Nephron progenitor cell (in vitro differentiated cells): Measurements from ENCODE around the gene HSF5.

Experiments used
- DNase-seq: peaks from one replicate; pipeline ENCODE4 v3.0.0; 2021
- H3K27ac Mint-ChIP-seq: 2 replicates; pipeline ENCODE4 v1.8.0; 2021; ENCODE audit warnings: mild to moderate bottlenecking, moderate library complexity, mixed read lengths
- H3K27me3 Mint-ChIP-seq: 2 replicates; pipeline ENCODE4 v1.8.0; 2021; ENCODE audit warnings: mild to moderate bottlenecking, low read depth, mixed read lengths; ENCODE audit not compliant: poor library complexity
- H3K36me3 Mint-ChIP-seq: 2 replicates; pipeline ENCODE4 v1.8.0; 2021; ENCODE audit warnings: low read depth, mixed read lengths
- H3K4me1 Mint-ChIP-seq: 2 replicates; pipeline ENCODE4 v1.8.0; 2021; ENCODE audit warnings: mixed read lengths
- H3K4me3 Mint-ChIP-seq: 2 replicates; pipeline ENCODE4 v1.8.0; 2021; ENCODE audit warnings: mild to moderate bottlenecking, moderate library complexity, mixed read lengths
- H3K9me3 Mint-ChIP-seq: 2 replicates; pipeline ENCODE4 v1.8.0; 2021; ENCODE audit warnings: mild to moderate bottlenecking, moderate library complexity, mixed read lengths
- CTCF ChIP-seq: fragments of 200-600 bp; sonication (generic); IDR thresholded peaks from 2 replicates; pipeline ENCODE4 v1.5.0; 2021; ENCODE audit warnings: antibody characterized with exemption

HSF5 gene

GRCh38 chr17:58470356-58470755, 17.9 kb downstream of the HSF5 start:
- no peak overlapping the region for H3K4me3 Mint-ChIP-seq

DNA sequence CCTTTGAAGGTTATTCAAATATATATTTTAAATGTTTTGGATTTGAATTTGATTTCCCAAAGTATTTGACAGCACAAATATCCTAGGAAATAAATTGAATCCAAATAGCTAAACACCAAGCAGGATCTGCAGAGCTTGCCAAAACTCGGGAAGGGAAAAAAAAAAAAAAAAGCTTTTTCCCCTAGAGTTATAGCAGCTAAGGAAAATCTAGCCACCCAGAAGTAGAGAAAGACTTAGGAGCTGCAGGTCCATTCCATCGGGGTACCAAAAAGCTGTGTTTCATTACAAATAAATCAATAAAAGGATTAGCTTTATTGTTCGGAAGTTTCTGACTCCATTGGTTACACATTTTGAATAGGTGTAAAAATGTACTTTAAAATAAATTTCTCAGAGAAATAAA, 19.3 kb downstream of the HSF5 start:
- no peaks in the 10 kb centered on the region for H3K36me3 Mint-ChIP-seq
- no peak for TF ChIP-seq CTCF
- H3K27me3 Mint-ChIP-seq, result peaks cover 40% of the 10 kb centered on the region
- no peak overlapping the region for H3K4me3 Mint-ChIP-seq
- no peak for DNase-seq
- H3K27ac Mint-ChIP-seq, result no peak overlapping the region
- H3K4me1 Mint-ChIP-seq, result no peaks in the 10 kb centered on the region
- H3K9me3 Mint-ChIP-seq, result no peaks in the 10 kb centered on the region

More at GRCh38 chr17:58470356-58470755, 17.9 kb downstream of the HSF5 start:
- Mint-ChIP-seq H3K9me3 (no peaks in the 10 kb centered on the region), H3K36me3 (no peaks in the 10 kb centered on the region), H3K27me3 (peaks cover 28% of the 10 kb centered on the region), H3K4me1 (no peaks in the 10 kb centered on the region), H3K27ac (no peak overlapping the region)
- no peak for DNase-seq
- no peak for TF ChIP-seq CTCF

DNA sequence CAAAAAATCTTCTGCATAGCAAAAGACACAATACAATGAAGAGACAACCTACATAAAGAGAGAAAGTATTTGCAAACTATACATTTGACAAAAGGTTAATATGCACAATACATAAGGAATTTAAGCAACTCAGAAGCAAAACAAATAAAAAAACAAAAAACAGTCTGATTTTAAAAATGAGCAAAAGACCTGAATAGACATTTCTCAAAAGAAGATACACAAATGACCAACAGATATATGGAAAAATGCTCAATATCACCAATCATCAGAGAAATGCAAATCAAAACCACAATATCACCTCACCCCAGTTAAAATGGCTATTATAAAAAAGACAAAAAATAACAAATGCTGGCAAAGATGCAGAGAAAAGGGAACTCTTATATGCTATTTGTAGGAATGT, 32.7 kb downstream of the HSF5 start:
- Mint-ChIP-seq H3K27me3 (peaks cover 14% of the 10 kb centered on the region), H3K4me1 (no peaks in the 10 kb centered on the region), H3K9me3 (no peaks in the 10 kb centered on the region), H3K4me3 (no peak overlapping the region), H3K27ac (no peak overlapping the region), H3K36me3 (no peaks in the 10 kb centered on the region)
- no peak for DNase-seq
- TF ChIP-seq CTCF, result no peak

GRCh38 chr17:58452738-58453137, 35.5 kb downstream of the HSF5 start:
- no peak overlapping the region for H3K4me3 Mint-ChIP-seq
- H3K36me3 Mint-ChIP-seq, result no peaks in the 10 kb centered on the region
- H3K27ac Mint-ChIP-seq, result no peak overlapping the region
- H3K4me1 Mint-ChIP-seq, result no peaks in the 10 kb centered on the region
- peaks cover 13% of the 10 kb centered on the region for H3K9me3 Mint-ChIP-seq
- no peak for DNase-seq
- no peak for TF ChIP-seq CTCF
- H3K27me3 Mint-ChIP-seq, result peaks cover 12% of the 10 kb centered on the region

DNA sequence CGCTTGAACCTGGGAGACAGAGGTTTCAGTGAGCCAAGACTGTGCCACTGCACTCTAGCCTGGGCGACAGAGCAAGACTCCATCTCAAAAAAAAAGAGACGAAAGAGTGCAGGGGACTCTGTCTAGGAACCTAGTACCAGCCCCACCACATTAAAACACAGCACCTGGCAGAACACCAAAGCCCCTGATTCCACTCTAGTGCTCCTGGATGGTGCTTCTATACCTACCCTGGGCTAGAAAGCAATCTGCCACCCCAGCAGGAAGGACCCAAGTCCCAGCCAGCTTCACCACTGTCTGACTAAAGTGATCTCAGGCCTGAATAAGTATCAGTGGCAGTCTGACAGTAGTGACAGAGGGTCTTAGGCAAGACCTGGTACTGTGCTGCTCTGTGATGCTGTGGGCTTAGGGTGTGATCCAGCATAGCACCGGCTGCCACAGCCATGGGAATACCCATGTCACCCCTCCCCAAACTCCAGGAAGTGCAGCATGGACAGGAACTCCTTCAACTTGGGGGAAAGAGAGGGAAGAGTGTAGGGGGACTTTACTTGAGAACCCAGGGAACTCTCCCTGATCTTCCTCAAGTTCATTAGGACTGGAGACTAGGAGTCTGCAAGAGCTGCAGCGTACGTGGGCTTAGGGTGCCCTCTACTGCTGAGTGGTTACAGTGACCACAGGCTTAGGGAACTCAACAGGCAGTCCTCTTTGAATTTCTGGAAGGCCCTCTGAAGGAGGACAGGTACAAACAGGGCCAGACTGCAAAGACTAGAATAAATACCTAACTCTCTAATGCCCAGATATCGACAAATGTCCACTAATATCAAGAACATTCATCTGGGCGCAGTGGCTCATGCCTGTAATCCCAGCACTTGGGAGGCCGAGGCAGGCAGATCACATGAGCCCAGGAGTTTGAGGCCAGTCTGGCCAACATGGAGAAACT, 40.9 kb downstream of the HSF5 start:
- Mint-ChIP-seq H3K36me3 (no peaks in the 10 kb centered on the region), H3K27ac (no peak overlapping the region), H3K9me3 (peaks cover 22% of the 10 kb centered on the region), H3K4me1 (no peaks in the 10 kb centered on the region), H3K27me3 (no peaks in the 10 kb centered on the region), H3K4me3 (no peak overlapping the region)
- TF ChIP-seq CTCF, result peak; percentile 68
- peak; percentile 77 for DNase-seq

DNA sequence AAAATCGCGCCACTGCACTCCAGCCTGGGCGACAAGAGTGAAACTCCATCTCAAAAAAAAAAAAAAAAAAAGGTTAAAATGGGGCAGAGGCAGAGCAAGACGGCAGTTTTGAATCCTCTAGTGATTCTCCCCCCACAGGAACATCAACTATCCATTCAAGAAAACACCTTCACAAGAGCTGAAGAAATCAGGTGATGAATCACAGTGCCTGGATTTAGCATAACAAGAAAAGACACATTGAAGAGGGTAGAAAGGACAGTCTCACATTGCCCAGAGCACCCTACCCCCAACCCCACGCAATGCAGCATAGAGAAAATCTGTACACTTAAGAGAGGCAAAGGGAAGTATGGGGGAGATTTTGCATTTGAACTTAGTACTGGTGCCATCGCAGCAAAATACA, 42.1 kb downstream of the HSF5 start:
- H3K9me3 Mint-ChIP-seq, result peaks cover 22% of the 10 kb centered on the region
- DNase-seq, result no peak
- no peaks in the 10 kb centered on the region for H3K4me1 Mint-ChIP-seq
- H3K27ac Mint-ChIP-seq, result no peak overlapping the region
- no peaks in the 10 kb centered on the region for H3K36me3 Mint-ChIP-seq
- no peak for TF ChIP-seq CTCF
- H3K27me3 Mint-ChIP-seq, result no peaks in the 10 kb centered on the region
- no peak overlapping the region for H3K4me3 Mint-ChIP-seq
